ENCODE data around the gene GFOD1.
A peak's percentile ranks its signal among the peaks of the same experiment; 100 is the strongest.

The GFOD1 gene

GRCh38 chr6:13457577-13457976, 29.8 kb downstream of the GFOD1 start:
- no peak for DNase-seq (ENCODE audit: low read depth)
- TF ChIP-seq, protein P1, sequence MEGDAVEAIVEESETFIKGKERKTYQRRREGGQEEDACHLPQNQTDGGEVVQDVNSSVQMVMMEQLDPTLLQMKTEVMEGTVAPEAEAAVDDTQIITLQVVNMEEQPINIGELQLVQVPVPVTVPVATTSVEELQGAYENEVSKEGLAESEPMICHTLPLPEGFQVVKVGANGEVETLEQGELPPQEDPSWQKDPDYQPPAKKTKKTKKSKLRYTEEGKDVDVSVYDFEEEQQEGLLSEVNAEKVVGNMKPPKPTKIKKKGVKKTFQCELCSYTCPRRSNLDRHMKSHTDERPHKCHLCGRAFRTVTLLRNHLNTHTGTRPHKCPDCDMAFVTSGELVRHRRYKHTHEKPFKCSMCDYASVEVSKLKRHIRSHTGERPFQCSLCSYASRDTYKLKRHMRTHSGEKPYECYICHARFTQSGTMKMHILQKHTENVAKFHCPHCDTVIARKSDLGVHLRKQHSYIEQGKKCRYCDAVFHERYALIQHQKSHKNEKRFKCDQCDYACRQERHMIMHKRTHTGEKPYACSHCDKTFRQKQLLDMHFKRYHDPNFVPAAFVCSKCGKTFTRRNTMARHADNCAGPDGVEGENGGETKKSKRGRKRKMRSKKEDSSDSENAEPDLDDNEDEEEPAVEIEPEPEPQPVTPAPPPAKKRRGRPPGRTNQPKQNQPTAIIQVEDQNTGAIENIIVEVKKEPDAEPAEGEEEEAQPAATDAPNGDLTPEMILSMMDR (conservative IDR thresholded peaks at IDR 0.05; ENCODE audit: low read depth, low read length) = no peak
- no peak overlapping the region for H3K4me3 ChIP-seq (ENCODE audit: low read depth, low read length)

DNA sequence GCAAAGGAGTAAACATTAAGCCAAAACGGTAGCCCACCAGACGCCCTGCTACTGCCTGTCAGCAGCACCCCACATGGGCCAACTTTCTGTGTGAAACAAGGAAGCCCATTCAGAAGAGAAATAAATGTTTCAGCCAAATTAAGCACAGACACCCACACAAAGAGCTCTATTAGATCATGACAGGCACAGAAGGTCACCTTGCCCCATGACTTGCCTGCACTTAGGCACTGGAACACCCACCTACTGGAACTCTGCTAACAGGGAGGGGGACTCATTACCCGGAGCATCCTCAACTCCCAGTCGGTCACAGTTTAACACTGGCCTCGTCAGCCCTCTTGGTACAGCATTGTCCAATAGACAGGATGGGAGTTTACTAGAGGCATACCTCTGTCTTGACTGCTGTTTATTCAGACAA, 31.8 kb downstream of the GFOD1 start:
- no peak for DNase-seq (ENCODE audit: low read depth)
- TF ChIP-seq, protein P1 (conservative IDR thresholded peaks at IDR 0.05; ENCODE audit: low read depth, low read length) = no peak
- no peak overlapping the region for H3K4me3 ChIP-seq (ENCODE audit: low read depth, low read length)

DNA sequence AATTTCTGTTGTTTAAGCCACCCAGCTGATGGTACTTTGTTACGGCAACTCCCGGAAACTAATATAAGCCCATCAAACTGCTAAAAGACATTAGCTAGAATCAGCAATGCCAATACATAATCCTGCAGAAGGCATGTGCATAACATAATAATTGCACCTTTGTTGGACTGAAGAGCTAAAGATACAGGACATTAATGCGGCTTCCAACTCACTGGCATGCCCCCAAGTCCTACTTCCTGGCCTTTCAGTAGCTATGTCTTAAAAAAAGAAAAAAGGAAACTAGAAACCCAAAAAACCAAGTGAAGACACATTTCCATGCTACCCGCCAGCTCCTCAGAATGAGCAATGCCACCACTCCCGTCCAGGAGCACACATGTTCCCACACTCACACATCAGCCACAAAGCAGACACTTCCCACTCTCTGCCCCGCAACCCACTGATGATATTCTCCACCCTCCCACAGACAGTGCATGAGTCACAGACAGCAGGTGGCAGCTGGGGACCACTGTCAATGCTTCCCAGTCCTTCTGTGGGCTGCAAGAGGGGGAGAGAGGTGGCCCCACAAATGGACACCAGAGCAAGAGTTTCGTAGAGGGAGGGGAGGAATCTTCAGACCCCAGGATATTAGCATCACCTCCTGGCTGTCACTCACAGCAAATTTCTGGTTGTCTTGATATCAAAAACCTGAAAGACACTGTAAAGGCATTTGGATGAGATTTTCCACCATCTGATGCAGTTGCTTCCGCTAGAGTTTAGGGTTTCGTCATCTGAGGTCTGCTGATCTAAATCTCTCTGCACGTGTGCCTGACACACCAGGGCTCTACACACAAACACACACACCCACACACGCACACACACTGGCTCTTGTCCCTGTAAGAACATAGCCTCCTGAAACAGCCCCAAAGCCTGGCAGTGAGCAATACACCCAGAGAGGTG, 32.8 kb downstream of the GFOD1 start:
- peak; percentile 78 for DNase-seq (ENCODE audit: low read depth)
- TF ChIP-seq, protein P1 (conservative IDR thresholded peaks at IDR 0.05; ENCODE audit: low read depth, low read length) = no peak
- no peak overlapping the region for H3K4me3 ChIP-seq (ENCODE audit: low read depth, low read length)

GRCh38 chr6:13453771-13454251, 33.6 kb downstream of the GFOD1 start:
- TF ChIP-seq, protein P1 (conservative IDR thresholded peaks at IDR 0.05; ENCODE audit: low read depth, low read length) = no peak
- DNase-seq (ENCODE audit: low read depth) = no peak
- no peak overlapping the region for H3K4me3 ChIP-seq (ENCODE audit: low read depth, low read length)

- H3K4me3 ChIP-seq (ENCODE audit: low read depth, low read length) = no peak overlapping the region
- DNase-seq (ENCODE audit: low read depth) = no peak
- TF ChIP-seq, protein P1 (conservative IDR thresholded peaks at IDR 0.05; ENCODE audit: low read depth, low read length) = no peak
Observed at GRCh38 chr6:13453153-13453552, 34.2 kb downstream of the GFOD1 start.

- no peak for DNase-seq (ENCODE audit: low read depth)
- TF ChIP-seq, protein P1 (conservative IDR thresholded peaks at IDR 0.05; ENCODE audit: low read depth, low read length) = no peak
- no peak overlapping the region for H3K4me3 ChIP-seq (ENCODE audit: low read depth, low read length)
Observed at GRCh38 chr6:13452346-13453117, 34.9 kb downstream of the GFOD1 start.

Data from choroid plexus epithelial cell (primary cell).